ENCODE measurements around the gene WDR35. TPM values are rescaled to one million over a fixed set of nuclear protein-coding genes. Genes with fewer than 3 reads are reported as not detected.
"Not testable (repeated sequence)": the region's sequence is repeated elsewhere in the genome, so short reads cannot be mapped to it uniquely, and the experiment has no call there.

Gene WDR35
- total RNA-seq, 1 donor from 2014 or later: 8.8 TPM

- no peak overlapping the region for H3K27ac ChIP-seq
Observed at GRCh38 chr2:19881908-19882265, 108.0 kb downstream of the WDR35 start.

GRCh38 chr2:19881221-19881907 is 108.5 kb downstream of the WDR35 start:
- no peak for TF ChIP-seq CTCF (IDR thresholded peaks at IDR 0.05)
- Histone ChIP-seq H3K27me3 (ENCODE audit: low read depth) (no peaks in the 10 kb centered on the region), H3K27ac (no peak overlapping the region), H3K36me3 (no peaks in the 10 kb centered on the region), H3K4me3 (no peak overlapping the region), H3K4me1 (no peaks in the 10 kb centered on the region), H3K9me3 (no peaks in the 10 kb centered on the region)
- intact Hi-C loops (cut with DNase I): no loop called here
- ATAC-seq: no peak
- no peak for DNase-seq

More at GRCh38 chr2:19881908-19882265, 108.0 kb downstream of the WDR35 start:
- no peak for TF ChIP-seq CTCF (IDR thresholded peaks at IDR 0.05)
- ATAC-seq (no peak), DNase-seq (no peak)
- H3K4me3 ChIP-seq: no peak overlapping the region
- no peaks in the 10 kb centered on the region for H3K4me1 ChIP-seq
- no peaks in the 10 kb centered on the region for H3K9me3 ChIP-seq
- no peaks in the 10 kb centered on the region for H3K36me3 ChIP-seq
- H3K27me3 ChIP-seq (ENCODE audit: low read depth): no peaks in the 10 kb centered on the region
- intact Hi-C loops (cut with DNase I): no loop called here

GRCh38 chr2:19880191-19880590 is 109.7 kb downstream of the WDR35 start:
- H3K27ac ChIP-seq; intact Hi-C loops (cut with DNase I); H3K4me3 ChIP-seq; ATAC-seq; H3K27me3 ChIP-seq (ENCODE audit: low read depth); H3K4me1 ChIP-seq; DNase-seq; H3K36me3 ChIP-seq; H3K9me3 ChIP-seq: not testable (repeated sequence)

- Histone ChIP-seq H3K4me1 (no peaks in the 10 kb centered on the region), H3K27ac (no peak overlapping the region), H3K9me3 (no peaks in the 10 kb centered on the region), H3K4me3 (no peak overlapping the region), H3K27me3 (ENCODE audit: low read depth) (no peaks in the 10 kb centered on the region), H3K36me3 (no peaks in the 10 kb centered on the region)
- no peak for DNase-seq
- no peak for TF ChIP-seq CTCF (IDR thresholded peaks at IDR 0.05)
- no peak for ATAC-seq
- intact Hi-C loops (cut with DNase I): no loop called here
Observed at GRCh38 chr2:19879120-19879519, 110.8 kb downstream of the WDR35 start.

GRCh38 chr2:19878268-19879046 is 111.4 kb downstream of the WDR35 start:
- TF ChIP-seq CTCF (IDR thresholded peaks at IDR 0.05): no peak
- no peak overlapping the region for H3K4me3 ChIP-seq
- intact Hi-C loops (cut with DNase I): no loop called here

GRCh38 chr2:19876751-19877150 is 113.2 kb downstream of the WDR35 start:
- no peaks in the 10 kb centered on the region for H3K36me3 ChIP-seq
- no peak for TF ChIP-seq CTCF (IDR thresholded peaks at IDR 0.05)
- H3K4me3 ChIP-seq: no peak overlapping the region
- H3K9me3 ChIP-seq: no peaks in the 10 kb centered on the region
- H3K4me1 ChIP-seq: no peaks in the 10 kb centered on the region
- DNase-seq: no peak
- no peak overlapping the region for H3K27ac ChIP-seq
- intact Hi-C loops (cut with DNase I): no loop called here
- ATAC-seq: no peak
- H3K27me3 ChIP-seq (ENCODE audit: low read depth): no peaks in the 10 kb centered on the region

More at GRCh38 chr2:19878268-19879046, 111.4 kb downstream of the WDR35 start:
- H3K9me3 ChIP-seq: no peaks in the 10 kb centered on the region
- DNase-seq (no peak), ATAC-seq (no peak)
- H3K27ac ChIP-seq: no peak overlapping the region
- H3K4me1 ChIP-seq: no peaks in the 10 kb centered on the region
- H3K36me3 ChIP-seq: no peaks in the 10 kb centered on the region
- H3K27me3 ChIP-seq (ENCODE audit: low read depth): no peaks in the 10 kb centered on the region
